GM19099 (cell line): ENCODE results near the gene NOP56.

ENCODE experiments used
- POLR2A ChIP-seq: IDR thresholded peaks from 3 replicates; pipeline ENCODE4 v1.6.1; 2011; ENCODE audit warnings: low read depth; ENCODE audit not compliant: insufficient read length; ENCODE audit errors: extremely low read depth

The NOP56 gene

GRCh38 chr20:2657241-2657640 is 4.8 kb downstream of the NOP56 start:
- TF ChIP-seq POLR2A: no peak

- no peak for TF ChIP-seq POLR2A
Measured at GRCh38 chr20:2657674-2658073, 5.2 kb downstream of the NOP56 start.

GRCh38 chr20:2658414-2659354 is 6.3 kb downstream of the NOP56 start:
- no peak for TF ChIP-seq POLR2A

- TF ChIP-seq POLR2A: no peak
Measured at GRCh38 chr20:2659547-2659946, 7.1 kb downstream of the NOP56 start.

GRCh38 chr20:2663364-2663886 is 11.0 kb downstream of the NOP56 start:
- TF ChIP-seq POLR2A: no peak

GRCh38 chr20:2663887-2664719 is 11.7 kb downstream of the NOP56 start, which contains the start of gene IDH3B:
Gene IDH3B, minus strand, starts transcription at chr20:2664216. Its CDS starts 28 bp downstream, at chr20:2664188.
- peak; percentile 95 for TF ChIP-seq POLR2A

- TF ChIP-seq POLR2A: no peak
Measured at GRCh38 chr20:2671977-2672376, 19.5 kb downstream of the NOP56 start.

GRCh38 chr20:2672446-2672845 is 20.0 kb downstream of the NOP56 start:
- TF ChIP-seq POLR2A: no peak

GRCh38 chr20:2673453-2673852 is 21.0 kb downstream of the NOP56 start:
- no peak for TF ChIP-seq POLR2A

- TF ChIP-seq POLR2A: no peak
Measured at GRCh38 chr20:2680046-2680445, 27.6 kb downstream of the NOP56 start.

GRCh38 chr20:2687514-2687913 is 35.1 kb downstream of the NOP56 start:
- TF ChIP-seq POLR2A: no peak

GRCh38 chr20:2688041-2688591 is 35.7 kb downstream of the NOP56 start:
- no peak for TF ChIP-seq POLR2A

- no peak for TF ChIP-seq POLR2A
Measured at GRCh38 chr20:2690213-2690612, 37.8 kb downstream of the NOP56 start.

GRCh38 chr20:2690718-2691117 is 38.3 kb downstream of the NOP56 start:
- no peak for TF ChIP-seq POLR2A

GRCh38 chr20:2691127-2691526 is 38.7 kb downstream of the NOP56 start:
- no peak for TF ChIP-seq POLR2A
